GM18520 (cell line): Measurements from ENCODE around the gene PCIF1.

Experiments
- ATAC-seq: cut with Tn5 transposase; IDR thresholded peaks from one replicate; pipeline ENCODE4 v1.9.1; 2021; ENCODE audit not compliant: unreplicated experiment

Gene PCIF1

GRCh38 chr20:45904583-45905504 is 29.6 kb upstream of the PCIF1 start:
- ATAC-seq, result no peak

DNA sequence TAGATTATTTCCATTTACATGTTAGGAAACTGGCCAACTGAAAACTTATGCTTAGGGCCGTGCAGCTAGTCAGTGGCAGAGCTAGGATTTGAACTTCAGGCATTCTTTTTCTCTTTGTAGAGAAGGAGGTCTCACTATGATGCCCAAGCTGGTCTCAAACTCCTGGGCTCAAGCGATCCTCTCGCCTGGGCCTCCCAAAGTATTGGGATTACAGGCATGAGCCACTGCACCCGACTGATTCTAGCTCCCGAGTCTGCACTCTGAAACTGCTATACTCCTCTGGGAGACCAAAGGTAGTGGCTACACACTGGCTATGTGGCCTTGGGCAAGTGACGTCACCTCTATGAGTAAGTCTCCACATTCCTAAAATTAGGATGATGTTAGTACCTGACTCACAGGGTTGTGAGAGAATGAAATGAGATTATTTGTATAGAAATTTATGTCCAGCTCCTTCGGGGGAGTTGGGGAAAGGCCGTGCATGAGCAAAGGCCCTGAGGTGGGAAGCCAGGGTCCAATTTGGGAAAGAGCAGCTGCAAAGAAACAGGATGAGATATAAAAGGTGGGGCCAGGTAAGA is 28.9 kb upstream of the PCIF1 start:
- no peak for ATAC-seq

DNA sequence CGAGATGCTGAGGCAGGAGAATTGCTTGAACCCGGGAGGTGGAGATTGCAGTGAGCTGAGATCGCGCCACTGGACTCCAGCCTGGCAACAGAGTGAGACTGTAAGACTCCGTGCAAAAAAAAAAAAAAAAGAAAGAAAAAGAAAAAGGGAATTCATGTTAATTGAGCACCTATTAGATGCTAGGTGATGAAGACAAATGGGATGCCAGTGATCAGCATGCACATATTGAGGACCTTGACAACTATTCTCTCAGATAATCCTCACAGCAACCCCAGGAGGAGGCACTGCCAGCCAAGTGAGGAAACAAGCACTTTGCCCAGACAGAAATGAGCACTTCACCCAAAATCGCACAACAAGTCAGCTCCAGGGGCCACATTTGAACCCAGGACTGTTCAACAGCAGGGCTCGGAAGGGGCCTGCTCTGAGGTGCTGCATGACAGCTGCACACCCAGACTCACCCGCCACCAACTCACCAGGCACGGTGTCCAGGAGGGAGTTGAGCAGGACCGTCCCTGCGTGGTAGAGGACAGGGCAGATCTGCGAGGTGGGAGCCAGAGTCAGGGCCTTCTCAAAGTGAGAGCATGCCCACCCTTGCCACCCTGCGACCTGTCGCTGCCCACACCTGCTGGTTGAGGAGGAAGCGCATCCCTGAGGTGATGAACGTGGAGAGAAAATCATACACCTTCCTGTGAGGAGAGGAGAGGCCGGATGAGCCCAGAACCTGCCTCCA is 27.1 kb upstream of the PCIF1 start:
- ATAC-seq, result no peak

DNA sequence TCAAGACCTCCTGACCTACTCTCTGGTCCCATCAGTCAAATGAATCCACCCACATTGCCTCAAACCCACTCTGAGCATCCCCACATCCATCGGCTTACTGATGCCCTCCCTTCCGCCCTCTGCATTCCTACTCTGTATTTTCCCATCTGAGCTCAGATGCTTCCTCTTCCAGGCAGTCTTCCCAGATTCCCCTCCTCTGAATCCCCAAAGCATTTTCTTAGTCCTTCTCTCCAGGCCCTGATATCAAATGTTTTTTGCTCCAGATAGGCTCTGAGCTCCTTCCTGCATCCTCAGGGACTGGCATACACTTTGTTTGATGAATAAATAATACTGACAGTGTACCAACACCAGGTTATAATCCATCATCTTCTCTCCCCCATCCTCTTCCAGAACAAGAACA is 26.4 kb upstream of the PCIF1 start:
- ATAC-seq, result no peak

GRCh38 chr20:45909336-45909808 is 25.1 kb upstream of the PCIF1 start:
- ATAC-seq, result no peak

DNA sequence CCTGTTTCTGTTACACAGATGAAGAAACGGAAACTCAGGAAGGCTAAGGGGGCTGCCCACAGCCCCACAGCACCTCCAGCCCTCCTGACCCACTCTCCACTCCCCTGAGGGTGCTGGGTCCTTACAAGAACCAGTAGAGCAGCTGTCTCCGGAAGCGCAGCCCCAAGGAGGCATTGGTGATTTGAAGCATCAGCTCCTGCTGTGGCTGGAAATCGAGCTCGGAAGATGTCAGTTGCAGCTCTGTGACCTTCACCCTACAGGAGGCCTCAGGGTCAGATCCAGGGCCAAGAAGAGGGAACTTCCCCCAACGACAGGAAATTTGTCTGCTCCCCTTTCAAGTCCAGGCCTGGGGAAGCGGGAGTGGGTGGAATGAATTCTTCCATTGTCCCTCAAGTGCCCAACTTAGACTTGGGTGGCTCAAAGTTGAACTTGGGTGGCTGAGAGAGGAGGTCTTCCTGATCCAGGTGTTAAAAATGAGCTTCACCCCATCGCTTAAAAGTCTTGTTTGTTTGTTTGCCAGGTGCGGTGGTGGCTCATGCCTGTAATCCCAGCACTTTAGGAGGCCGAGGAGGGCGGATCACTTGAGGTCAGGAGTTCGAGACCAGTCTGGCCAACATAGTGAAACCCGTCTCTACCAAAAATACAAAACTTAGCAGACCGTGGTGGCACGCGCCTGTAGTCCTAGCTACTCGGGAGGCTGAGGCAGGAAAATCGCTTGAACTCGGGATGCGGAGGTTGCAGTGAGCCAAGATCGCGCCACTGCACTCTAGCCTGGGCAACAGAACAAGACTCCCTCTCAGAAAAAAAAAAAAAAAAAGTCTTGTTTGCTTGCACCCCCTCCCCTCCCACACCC is 24.4 kb upstream of the PCIF1 start:
- no peak for ATAC-seq

GRCh38 chr20:45910670-45911485 is 23.6 kb upstream of the PCIF1 start:
- ATAC-seq, result no peak

GRCh38 chr20:45911486-45912343 is 22.8 kb upstream of the PCIF1 start, which contains the start of gene PLTP:
Gene PLTP (minus strand): TSS chr20:45912155. CDS start chr20:45911452, 703 bp downstream.
- no peak for ATAC-seq

- no peak for ATAC-seq
Observed at GRCh38 chr20:45912344-45912682, 22.2 kb upstream of the PCIF1 start.

- no peak for ATAC-seq
Observed at GRCh38 chr20:45913116-45913515, 21.4 kb upstream of the PCIF1 start.

- no peak for ATAC-seq
Observed at GRCh38 chr20:45917790-45918141, 16.7 kb upstream of the PCIF1 start.

DNA sequence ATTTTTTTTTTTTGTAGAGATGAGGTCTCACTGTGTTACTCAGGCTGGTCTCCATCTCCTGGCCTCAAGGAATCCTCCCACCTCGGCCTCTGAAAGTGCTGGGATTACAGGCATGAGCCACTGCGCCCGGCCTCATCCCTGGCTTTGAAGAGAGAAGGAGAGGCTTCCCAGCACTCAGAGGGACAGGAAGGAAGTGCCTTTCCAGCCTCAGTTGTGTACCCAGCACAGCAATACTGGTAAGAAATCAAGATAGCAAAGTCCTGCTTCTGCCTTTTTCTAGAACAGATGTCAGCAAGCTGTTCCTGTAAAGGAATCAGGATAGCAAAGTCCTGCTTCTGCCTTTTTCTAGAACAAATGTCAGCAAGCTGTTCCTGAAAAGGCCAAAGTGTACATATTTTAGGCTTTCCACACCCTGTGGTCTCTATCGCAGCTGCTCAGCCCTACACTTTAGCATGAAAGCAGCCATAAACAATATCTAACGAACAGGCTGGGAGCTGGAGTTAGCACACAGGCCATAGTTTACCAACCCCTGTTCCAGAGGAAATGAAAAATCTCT is 16.2 kb upstream of the PCIF1 start:
- ATAC-seq, result no peak

DNA sequence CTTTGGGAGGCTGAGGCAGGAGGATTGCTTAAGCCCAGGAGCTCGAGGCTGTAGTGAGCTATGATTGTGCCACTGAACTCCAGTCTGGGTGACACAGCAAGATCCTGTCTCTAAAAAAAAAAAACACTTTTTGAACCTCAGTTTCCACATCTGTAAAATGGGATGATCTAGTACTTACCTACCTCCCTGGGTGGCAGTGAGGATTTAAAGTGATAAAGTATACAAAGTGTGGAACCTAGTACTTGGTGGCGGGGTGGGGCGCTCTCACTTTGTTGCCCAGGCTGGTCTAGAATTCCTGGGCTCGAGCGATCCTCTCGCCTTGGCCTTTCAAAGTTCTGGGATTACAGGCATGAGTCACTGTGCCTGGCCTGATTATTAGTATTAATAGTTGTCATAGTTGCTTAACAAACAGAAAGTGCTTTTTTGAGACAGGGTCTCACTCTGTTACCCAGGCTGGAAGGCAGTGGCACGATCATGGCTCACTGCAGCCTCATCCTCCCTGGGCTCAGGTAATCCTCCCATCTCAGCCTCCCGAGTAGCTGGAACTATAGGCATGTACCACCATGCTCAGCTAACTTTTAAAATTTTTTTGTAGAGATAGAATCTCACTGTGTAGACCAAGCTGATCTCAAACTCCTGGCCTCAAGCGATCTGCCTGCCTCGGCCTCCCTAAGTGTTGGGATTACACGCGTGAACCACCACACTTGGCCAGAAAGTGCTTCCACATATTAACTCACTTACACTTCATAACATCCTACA is 15.5 kb upstream of the PCIF1 start:
- ATAC-seq, result no peak

DNA sequence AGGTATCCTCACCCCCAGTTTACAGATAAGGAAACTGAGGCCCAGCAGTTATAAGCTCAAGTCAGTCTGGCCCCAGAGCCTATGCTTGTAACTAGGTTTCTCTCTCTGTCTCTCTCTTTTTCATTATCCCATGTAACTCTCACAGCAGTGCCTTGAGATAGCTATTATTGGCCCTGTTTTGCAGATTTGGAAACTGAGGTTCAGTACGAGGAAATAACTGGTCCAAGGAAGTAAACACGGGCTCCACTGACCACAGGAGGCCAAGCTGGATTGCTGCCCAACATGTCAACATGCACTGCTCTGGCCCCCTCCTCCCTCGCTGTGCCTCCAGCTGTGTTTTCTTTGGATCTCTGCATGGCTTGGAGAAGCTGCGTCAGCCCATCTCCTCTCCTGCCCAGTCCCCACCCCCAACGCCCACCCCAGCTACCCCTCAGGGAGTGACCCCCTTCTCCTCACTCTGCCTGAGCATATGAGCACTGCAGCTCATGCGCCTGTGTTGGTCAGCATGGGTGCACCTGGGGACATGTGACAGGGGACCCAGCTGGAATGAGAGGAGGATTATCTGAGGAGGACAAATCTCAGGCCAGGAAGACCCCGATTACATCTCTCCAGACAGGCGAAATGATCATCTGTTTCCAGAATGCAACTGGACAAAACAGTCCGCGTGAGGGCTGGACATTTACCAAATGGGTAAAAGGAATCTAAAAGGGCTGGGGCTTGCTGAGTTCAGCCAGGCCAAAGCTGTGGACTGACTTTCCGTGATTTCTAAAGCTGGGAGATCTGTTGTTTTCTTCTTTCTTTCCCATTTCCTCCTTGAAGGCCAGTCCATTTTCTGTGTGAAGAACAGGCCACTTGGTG is 14.7 kb upstream of the PCIF1 start:
- ATAC-seq, result no peak

- ATAC-seq, result no peak
Observed at GRCh38 chr20:45920462-45921336, 13.8 kb upstream of the PCIF1 start.
